Esophagus squamous epithelium (tissue), 5 donors: Measurements from ENCODE around the gene PIWIL1. TPM values are rescaled to one million over a fixed set of nuclear protein-coding genes. Genes with fewer than 3 reads are reported as not detected.

ENCODE experiments used
- DNase-seq: peaks from one replicate; lab custom pipeline; 2025; lab: John Stamatoyannopoulos, UW
- H3K27ac ChIP-seq, 4 donors: fragments of 200-600 bp; sonication (generic); one replicate each; pipeline ENCODE4 v1.5.1; 2016 to 2019; ENCODE audit warnings: mild to moderate bottlenecking in 1 of 4
- H3K27me3 ChIP-seq, 4 donors: fragments of 200-600 bp; sonication (generic); 1 replicate in 3 of 4; 2 replicates in 1 of 4; pipeline versions ENCODE4 v1.5.1 to v1.6.0; 2017 to 2021; ENCODE audit warnings: antibody characterized with exemption in 1 of 4
- H3K36me3 ChIP-seq, 3 donors: fragments of 200-600 bp; sonication (generic); one replicate each; pipeline ENCODE4 v1.5.1; 2016 to 2019
- H3K4me1 ChIP-seq, 3 donors: fragments of 200-600 bp; sonication (generic); one replicate each; pipeline ENCODE4 v1.5.1; 2017 to 2019
- H3K4me3 ChIP-seq, 4 donors: fragments of 200-600 bp; sonication (generic); 1 replicate in 3 of 4; 2 replicates in 1 of 4; pipeline ENCODE4 v1.5.1; 2016 to 2019; ENCODE audit warnings: mild to moderate bottlenecking in 2 of 4, moderate library complexity in 1 of 4
- H3K9me3 ChIP-seq, 3 donors: fragments of 200-600 bp; sonication (generic); one replicate each; pipeline ENCODE4 v1.5.1; 2016 to 2019
- CTCF ChIP-seq, 6 experiments: fragments of 450-650 bp in 4 of 6; fragments of 200-600 bp in 2 of 6; sonication (generic) in 2 of 6; IDR thresholded peaks; one replicate each; pipeline ENCODE4 v1.5.1; 2016 to 2019; ENCODE audit warnings: antibody characterized with exemption in 6 of 6, mild to moderate bottlenecking in 4 of 6, moderate library complexity in 4 of 6
- POLR2A ChIP-seq, 4 donors: fragments of 450-650 bp; IDR thresholded peaks; one replicate each; pipeline ENCODE4 v1.6.1; 2017; ENCODE audit warnings: antibody characterized with exemption in 4 of 4, mild to moderate bottlenecking in 4 of 4, moderate library complexity in 3 of 4
- WGBS, 2 donors: methylation state at CpG; one replicate each; pipeline ENCODE4 v1.1.5; 2018; 5-methylcytosine and 5-hydroxymethylcytosine counted together
- intact Hi-C: fragments of 100-400 bp; cut with DNase I; formaldehyde crosslinking; loops from one replicate; pipeline ENCODE4 v1.15.0; 2022
- total RNA-seq, 4 donors: library from RNA; depleted of rRNA; stranded (reverse); fragments of >200 nt; gene quantifications; one replicate each; pipeline ENCODE4 v1.1.0, GENCODE V29; 2016
- donor health status: DM: yes; HTN: yes; CAD: no.

Gene PIWIL1
- total RNA-seq, 4 donors from 2014 or later = 0.09 TPM; not detected in 3

GRCh38 chr12:130299574-130299973 is 38.1 kb upstream of the PIWIL1 start:
- DNase-seq = no peak
- Histone ChIP-seq H3K4me1 (no peaks in the 10 kb centered on the region), H3K36me3 (no peaks in the 10 kb centered on the region), H3K9me3 (peaks cover 0 to 4% (median 0%) of the 10 kb centered on the region in 3 donors), H3K27me3 (peaks cover 0 to 22% (median 0%) of the 10 kb centered on the region in 4 donors), H3K27ac (no peak overlapping the region), H3K4me3 (no peak overlapping the region)
- 49 to 79% methylated on average over 5 to 6 of the region's 6 CpGs for WGBS, 2 donors
- intact Hi-C loops = no loop called here
- TF ChIP-seq CTCF (IDR thresholded peaks at IDR 0.05) (no peak), POLR2A (IDR thresholded peaks at IDR 0.05) (no peak)

GRCh38 chr12:130300090-130300489 is 37.6 kb upstream of the PIWIL1 start:
- no peak overlapping the region for H3K27ac ChIP-seq
- H3K4me1 ChIP-seq = no peaks in the 10 kb centered on the region
- H3K36me3 ChIP-seq = no peaks in the 10 kb centered on the region
- 77 to 82% methylated on average over 4 of the region's 4 CpGs for WGBS, 2 donors
- H3K4me3 ChIP-seq = no peak overlapping the region
- intact Hi-C loops = no loop called here
- peaks cover 0 to 4% (median 0%) of the 10 kb centered on the region in 3 donors for H3K9me3 ChIP-seq
- peaks cover 0 to 22% (median 0%) of the 10 kb centered on the region in 4 donors for H3K27me3 ChIP-seq
- no peak for DNase-seq
- TF ChIP-seq POLR2A (IDR thresholded peaks at IDR 0.05) (no peak), CTCF (IDR thresholded peaks at IDR 0.05) (no peak)

GRCh38 chr12:130300737-130301535 is 36.8 kb upstream of the PIWIL1 start:
- Histone ChIP-seq H3K36me3 (no peaks in the 10 kb centered on the region), H3K4me3 (no peak overlapping the region), H3K27me3 (peaks cover 0 to 22% (median 0%) of the 10 kb centered on the region in 4 donors), H3K27ac (no peak overlapping the region), H3K9me3 (peaks cover 0 to 4% (median 0%) of the 10 kb centered on the region in 3 donors), H3K4me1 (no peaks in the 10 kb centered on the region)
- intact Hi-C loops = no loop called here
- no peak for TF ChIP-seq POLR2A (IDR thresholded peaks at IDR 0.05)
- no peak for TF ChIP-seq CTCF (IDR thresholded peaks at IDR 0.05)
- WGBS, 2 donors = 59 to 72% methylated on average over 11 to 13 of the region's 21 CpGs
- DNase-seq = no peak

GRCh38 chr12:130301559-130301958 is 36.1 kb upstream of the PIWIL1 start:
- no peaks in the 10 kb centered on the region for H3K4me1 ChIP-seq
- H3K36me3 ChIP-seq = no peaks in the 10 kb centered on the region
- TF ChIP-seq CTCF (IDR thresholded peaks at IDR 0.05) (no peak), POLR2A (IDR thresholded peaks at IDR 0.05) (no peak)
- WGBS, 2 donors = 74 to 78% methylated on average over 10 to 13 of the region's 14 CpGs
- no peak overlapping the region for H3K4me3 ChIP-seq
- no peak for DNase-seq
- H3K27me3 ChIP-seq = peaks cover 0 to 22% (median 0%) of the 10 kb centered on the region in 4 donors
- intact Hi-C loops = no loop called here
- H3K27ac ChIP-seq = no peak overlapping the region
- peaks cover 0 to 4% (median 0%) of the 10 kb centered on the region in 3 donors for H3K9me3 ChIP-seq

GRCh38 chr12:130303781-130304180 is 33.9 kb upstream of the PIWIL1 start:
- TF ChIP-seq POLR2A (IDR thresholded peaks at IDR 0.05) = no peak
- no peak for TF ChIP-seq CTCF (IDR thresholded peaks at IDR 0.05)
- no peak for DNase-seq
- 74 to 75% methylated on average over 6 to 8 of the region's 8 CpGs for WGBS, 2 donors
- Histone ChIP-seq H3K27me3 (peaks cover 0 to 38% (median 0%) of the 10 kb centered on the region in 4 donors), H3K36me3 (no peaks in the 10 kb centered on the region), H3K4me3 (no peak overlapping the region), H3K4me1 (no peaks in the 10 kb centered on the region), H3K27ac (no peak overlapping the region), H3K9me3 (no peaks in the 10 kb centered on the region)
- intact Hi-C loops = no loop called here
